Cardiac fibroblast (primary cell): ENCODE data around the gene DOCK7.

ENCODE experiments used
- DNase-seq, 2 donors: peaks; one replicate each; pipeline versions ENCODE4 v3.0.0 to v3.0.0-alpha.2; 2010; ENCODE audit warnings: low read depth in 2 of 2
- H3K4me3 ChIP-seq, 2 donors: replicated peaks in 1 of 2; 1 replicate in 1 of 2; 2 replicates in 1 of 2; pipeline ENCODE4 v1.5.1; 2011; ENCODE audit warnings: low read depth in 2 of 2, low read length in 2 of 2, mild to moderate bottlenecking in 2 of 2, moderate library complexity in 1 of 2
- TF ChIP-seq, protein P1 (sequence below): IDR thresholded peaks from one replicate; pipeline ENCODE4 v1.5.1; 2011; ENCODE audit warnings: low read depth, mild to moderate bottlenecking, low read length, inconsistent platforms

DOCK7 gene

GRCh38 chr1:62493656-62494055 lies 194.5 kb downstream of the DOCK7 start:
- H3K4me3 ChIP-seq, result no peak overlapping the region
- peak in 1 of 2 donors; percentile 42 for DNase-seq
- TF ChIP-seq, protein P1, sequence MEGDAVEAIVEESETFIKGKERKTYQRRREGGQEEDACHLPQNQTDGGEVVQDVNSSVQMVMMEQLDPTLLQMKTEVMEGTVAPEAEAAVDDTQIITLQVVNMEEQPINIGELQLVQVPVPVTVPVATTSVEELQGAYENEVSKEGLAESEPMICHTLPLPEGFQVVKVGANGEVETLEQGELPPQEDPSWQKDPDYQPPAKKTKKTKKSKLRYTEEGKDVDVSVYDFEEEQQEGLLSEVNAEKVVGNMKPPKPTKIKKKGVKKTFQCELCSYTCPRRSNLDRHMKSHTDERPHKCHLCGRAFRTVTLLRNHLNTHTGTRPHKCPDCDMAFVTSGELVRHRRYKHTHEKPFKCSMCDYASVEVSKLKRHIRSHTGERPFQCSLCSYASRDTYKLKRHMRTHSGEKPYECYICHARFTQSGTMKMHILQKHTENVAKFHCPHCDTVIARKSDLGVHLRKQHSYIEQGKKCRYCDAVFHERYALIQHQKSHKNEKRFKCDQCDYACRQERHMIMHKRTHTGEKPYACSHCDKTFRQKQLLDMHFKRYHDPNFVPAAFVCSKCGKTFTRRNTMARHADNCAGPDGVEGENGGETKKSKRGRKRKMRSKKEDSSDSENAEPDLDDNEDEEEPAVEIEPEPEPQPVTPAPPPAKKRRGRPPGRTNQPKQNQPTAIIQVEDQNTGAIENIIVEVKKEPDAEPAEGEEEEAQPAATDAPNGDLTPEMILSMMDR, result no peak

DNA sequence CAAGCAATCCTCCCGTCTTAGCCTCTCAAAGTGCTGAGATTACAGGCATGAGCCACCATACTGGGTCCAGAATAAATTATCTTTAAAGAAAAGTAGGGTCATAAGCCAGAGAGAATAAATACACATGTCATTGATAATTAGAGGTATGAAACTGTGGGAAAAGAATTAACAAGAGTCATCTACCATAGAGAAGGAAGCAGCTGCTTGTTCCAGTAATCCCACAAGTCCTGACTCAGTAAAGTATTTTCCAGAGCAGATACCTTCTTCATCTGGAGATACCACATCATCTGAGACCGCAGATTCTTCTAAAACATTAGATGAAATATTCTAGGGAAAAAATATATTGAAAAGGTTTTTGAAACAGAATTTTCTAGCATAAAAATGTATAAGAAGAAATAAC lies 195.7 kb downstream of the DOCK7 start:
- no peak overlapping the region for H3K4me3 ChIP-seq
- TF ChIP-seq, protein P1, result no peak
- no peak for DNase-seq

DNA sequence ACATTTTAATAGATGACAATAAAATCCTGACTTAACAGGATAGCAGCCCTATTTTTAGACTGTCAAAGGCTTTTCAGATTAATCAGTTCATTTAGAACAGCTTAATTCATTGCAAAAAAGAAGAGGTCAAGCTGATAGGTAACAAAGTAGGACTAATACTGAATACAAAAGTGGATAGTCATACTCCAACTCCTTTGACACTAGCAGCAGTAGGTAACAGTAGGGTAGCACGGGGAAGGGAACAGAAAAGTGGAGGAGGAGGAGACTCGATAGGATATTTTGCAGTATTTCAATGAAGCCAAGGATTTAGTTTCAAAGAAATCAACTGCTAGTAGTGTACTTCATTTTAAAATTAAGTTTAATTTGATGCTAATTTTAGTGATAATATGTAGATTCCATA lies 200.2 kb downstream of the DOCK7 start:
- TF ChIP-seq, protein P1, result no peak
- DNase-seq, result no peak
- H3K4me3 ChIP-seq, result no peak overlapping the region

DNA sequence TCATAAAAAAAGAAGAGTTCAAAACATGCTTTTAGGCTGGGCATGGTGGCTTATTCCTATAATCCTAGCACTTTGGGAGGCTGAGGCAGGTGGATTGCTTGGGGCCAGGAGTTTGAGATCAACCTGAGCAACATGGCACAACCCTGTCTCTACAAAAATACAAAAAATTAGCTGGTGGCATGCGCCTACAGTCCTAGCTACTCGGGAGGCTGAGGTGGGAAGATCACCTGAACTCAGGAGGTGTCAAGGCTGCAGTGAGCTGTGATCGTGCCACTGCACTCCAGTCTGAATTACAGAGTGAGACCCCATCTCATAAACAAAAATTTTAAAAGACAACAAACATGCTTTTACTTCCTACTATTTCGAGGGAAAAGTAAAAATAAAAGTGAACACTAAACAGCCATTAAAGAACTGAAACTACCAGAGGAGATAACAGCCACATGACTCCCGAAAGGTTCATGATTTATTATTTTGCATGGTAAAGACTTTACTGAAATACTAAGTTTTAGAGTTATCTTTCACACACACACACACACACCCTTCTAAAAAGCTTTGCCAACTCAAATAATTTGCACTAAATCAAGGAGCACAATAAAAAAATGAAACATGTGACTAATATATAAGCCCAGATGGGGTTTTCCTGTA lies 203.2 kb downstream of the DOCK7 start:
- TF ChIP-seq, protein P1, result no peak
- DNase-seq, result no peak
- H3K4me3 ChIP-seq, result no peak overlapping the region

GRCh38 chr1:62481681-62482080 lies 206.5 kb downstream of the DOCK7 start:
- no peak for DNase-seq
- TF ChIP-seq, protein P1, result no peak
- no peak overlapping the region for H3K4me3 ChIP-seq

DNA sequence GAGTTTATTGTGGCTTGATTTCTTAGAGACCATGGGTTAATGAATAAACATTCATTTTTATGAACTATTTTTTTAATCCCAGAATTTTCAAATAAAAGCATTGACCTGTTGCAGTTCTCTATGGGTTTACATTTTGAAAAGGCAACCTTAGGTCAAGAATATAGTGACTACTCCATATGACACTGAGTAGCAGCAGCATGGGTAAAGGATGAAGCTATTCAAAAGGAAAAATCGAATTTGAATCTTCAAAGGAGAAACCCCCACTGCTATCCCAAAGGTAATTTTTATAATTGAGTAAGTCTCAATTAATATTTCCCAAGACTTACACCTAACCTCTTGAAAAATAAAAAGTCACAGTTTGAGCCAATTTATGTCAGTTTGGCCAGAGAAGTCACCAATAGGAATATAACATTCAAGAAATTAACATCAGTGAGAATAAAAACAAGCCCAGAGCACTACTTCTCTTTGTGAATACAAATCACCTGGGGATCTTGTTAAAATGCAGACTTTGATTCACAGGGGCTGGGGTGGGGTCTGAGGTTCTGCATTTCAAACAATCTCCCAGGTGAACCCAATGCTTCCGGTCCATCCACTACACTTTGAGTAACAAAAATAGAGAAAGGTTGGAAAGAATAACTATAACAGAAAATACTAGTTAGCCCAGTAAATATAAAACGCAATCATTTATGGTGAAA lies 211.5 kb downstream of the DOCK7 start:
- TF ChIP-seq, protein P1, result no peak
- H3K4me3 ChIP-seq, result no peak overlapping the region
- no peak for DNase-seq
